ENCODE data around the gene CLEC4G.

The CLEC4G gene

GRCh38 chr19:7705387-7706187 is 26.3 kb downstream of the CLEC4G start:
- Histone ChIP-seq H3K36me3 (ENCODE audit: control insufficient read depth, insufficient read depth, low read length) (no peaks in the 10 kb centered on the region), H3K4me1 (ENCODE audit: control insufficient read depth, insufficient read depth, low read length) (no peaks in the 10 kb centered on the region), H3K9ac (ENCODE audit: low read length) (no peak overlapping the region), H3K27ac (ENCODE audit: low read depth, low read length) (no peak overlapping the region), H3K9me3 (ENCODE audit: control insufficient read depth, insufficient read depth, low read depth, low read length) (no peaks in the 10 kb centered on the region), H3K27me3 (ENCODE audit: control insufficient read depth, insufficient read depth, low read length) (peaks cover 15% of the 10 kb centered on the region; the same call in 1 of the 2 replicates), H3K4me3 (ENCODE audit: low read depth, low read length) (no peak overlapping the region)

GRCh38 chr19:7704280-7705060 is 27.4 kb downstream of the CLEC4G start:
- H3K4me1 ChIP-seq (ENCODE audit: control insufficient read depth, insufficient read depth, low read length), result no peaks in the 10 kb centered on the region
- H3K9ac ChIP-seq (ENCODE audit: low read length), result no peak overlapping the region

GRCh38 chr19:7703332-7703731 is 28.6 kb downstream of the CLEC4G start:
- no peak overlapping the region for H3K4me3 ChIP-seq (ENCODE audit: low read depth, low read length)
- H3K4me1 ChIP-seq (ENCODE audit: control insufficient read depth, insufficient read depth, low read length), result peaks cover 7% of the 10 kb centered on the region; the same call in 1 of the 2 replicates
- no peaks in the 10 kb centered on the region for H3K36me3 ChIP-seq (ENCODE audit: control insufficient read depth, insufficient read depth, low read length)
- no peaks in the 10 kb centered on the region for H3K9me3 ChIP-seq (ENCODE audit: control insufficient read depth, insufficient read depth, low read depth, low read length)
- H3K27me3 ChIP-seq (ENCODE audit: control insufficient read depth, insufficient read depth, low read length), result peaks cover 33% of the 10 kb centered on the region
- H3K27ac ChIP-seq (ENCODE audit: low read depth, low read length), result no peak overlapping the region
- no peak overlapping the region for H3K9ac ChIP-seq (ENCODE audit: low read length)

More at GRCh38 chr19:7704280-7705060, 27.4 kb downstream of the CLEC4G start:
- no peak overlapping the region for H3K27ac ChIP-seq (ENCODE audit: low read depth, low read length)
- H3K4me3 ChIP-seq (ENCODE audit: low read depth, low read length), result no peak overlapping the region
- H3K9me3 ChIP-seq (ENCODE audit: control insufficient read depth, insufficient read depth, low read depth, low read length), result no peaks in the 10 kb centered on the region
- H3K27me3 ChIP-seq (ENCODE audit: control insufficient read depth, insufficient read depth, low read length), result peaks cover 23% of the 10 kb centered on the region
- H3K36me3 ChIP-seq (ENCODE audit: control insufficient read depth, insufficient read depth, low read length), result no peaks in the 10 kb centered on the region

GRCh38 chr19:7701654-7702457 is 30.1 kb downstream of the CLEC4G start, which contains the start of gene FCER2:
TSS of gene FCER2 (minus strand) at chr19:7702131. CDS start at chr19:7699760, 2,371 bp downstream.
- H3K9ac ChIP-seq (ENCODE audit: low read length), result no peak within 1 kb of the TSS
- no peak within 1 kb of the TSS for H3K27ac ChIP-seq (ENCODE audit: low read depth, low read length)
- no peak within 1 kb of the TSS for H3K4me3 ChIP-seq (ENCODE audit: low read depth, low read length)
- peaks cover 48% of the 10 kb centered on the region for H3K27me3 ChIP-seq (ENCODE audit: control insufficient read depth, insufficient read depth, low read length)
- H3K4me1 ChIP-seq (ENCODE audit: control insufficient read depth, insufficient read depth, low read length), result peaks cover 7% of the 10 kb centered on the region; the same call in 1 of the 2 replicates
- no peaks in the 10 kb centered on the region for H3K9me3 ChIP-seq (ENCODE audit: control insufficient read depth, insufficient read depth, low read depth, low read length)
- H3K36me3 ChIP-seq (ENCODE audit: control insufficient read depth, insufficient read depth, low read length), result no peaks in the 10 kb centered on the region

GRCh38 chr19:7701049-7701653 is 30.8 kb downstream of the CLEC4G start:
- Histone ChIP-seq H3K4me1 (ENCODE audit: control insufficient read depth, insufficient read depth, low read length) (peaks cover 7% of the 10 kb centered on the region; the same call in 1 of the 2 replicates), H3K27ac (ENCODE audit: low read depth, low read length) (no peak overlapping the region), H3K36me3 (ENCODE audit: control insufficient read depth, insufficient read depth, low read length) (no peaks in the 10 kb centered on the region), H3K27me3 (ENCODE audit: control insufficient read depth, insufficient read depth, low read length) (peaks cover 50% of the 10 kb centered on the region), H3K9me3 (ENCODE audit: control insufficient read depth, insufficient read depth, low read depth, low read length) (no peaks in the 10 kb centered on the region), H3K4me3 (ENCODE audit: low read depth, low read length) (no peak overlapping the region), H3K9ac (ENCODE audit: low read length) (no peak overlapping the region)

GRCh38 chr19:7699417-7700401 is 32.2 kb downstream of the CLEC4G start:
- Histone ChIP-seq H3K9me3 (ENCODE audit: control insufficient read depth, insufficient read depth, low read depth, low read length) (no peaks in the 10 kb centered on the region), H3K27ac (ENCODE audit: low read depth, low read length) (no peak overlapping the region), H3K4me3 (ENCODE audit: low read depth, low read length) (no peak overlapping the region), H3K27me3 (ENCODE audit: control insufficient read depth, insufficient read depth, low read length) (peaks cover 56% of the 10 kb centered on the region), H3K9ac (ENCODE audit: low read length) (no peak overlapping the region), H3K36me3 (ENCODE audit: control insufficient read depth, insufficient read depth, low read length) (no peaks in the 10 kb centered on the region), H3K4me1 (ENCODE audit: control insufficient read depth, insufficient read depth, low read length) (peaks cover 7% of the 10 kb centered on the region; the same call in 1 of the 2 replicates)

GRCh38 chr19:7699003-7699402 is 32.9 kb downstream of the CLEC4G start:
- Histone ChIP-seq H3K9ac (ENCODE audit: low read length) (no peak overlapping the region), H3K27ac (ENCODE audit: low read depth, low read length) (no peak overlapping the region)

GRCh38 chr19:7698583-7698982 is 33.3 kb downstream of the CLEC4G start:
- H3K4me1 ChIP-seq (ENCODE audit: control insufficient read depth, insufficient read depth, low read length), result peaks cover 7% of the 10 kb centered on the region; the same call in 1 of the 2 replicates
- H3K27me3 ChIP-seq (ENCODE audit: control insufficient read depth, insufficient read depth, low read length), result peaks cover 55% of the 10 kb centered on the region
- H3K27ac ChIP-seq (ENCODE audit: low read depth, low read length), result no peak overlapping the region
- no peaks in the 10 kb centered on the region for H3K9me3 ChIP-seq (ENCODE audit: control insufficient read depth, insufficient read depth, low read depth, low read length)
- H3K9ac ChIP-seq (ENCODE audit: low read length), result no peak overlapping the region
- H3K4me3 ChIP-seq (ENCODE audit: low read depth, low read length), result 0 out of 2 replicates have a peak overlapping the region, but pooled peaks have one; percentile 18
- no peaks in the 10 kb centered on the region for H3K36me3 ChIP-seq (ENCODE audit: control insufficient read depth, insufficient read depth, low read length)

More at GRCh38 chr19:7699003-7699402, 32.9 kb downstream of the CLEC4G start:
- Histone ChIP-seq H3K27me3 (ENCODE audit: control insufficient read depth, insufficient read depth, low read length) (peaks cover 59% of the 10 kb centered on the region), H3K36me3 (ENCODE audit: control insufficient read depth, insufficient read depth, low read length) (no peaks in the 10 kb centered on the region), H3K4me3 (ENCODE audit: low read depth, low read length) (no peak overlapping the region), H3K4me1 (ENCODE audit: control insufficient read depth, insufficient read depth, low read length) (peaks cover 7% of the 10 kb centered on the region; the same call in 1 of the 2 replicates), H3K9me3 (ENCODE audit: control insufficient read depth, insufficient read depth, low read depth, low read length) (no peaks in the 10 kb centered on the region)

- Histone ChIP-seq H3K36me3 (ENCODE audit: control insufficient read depth, insufficient read depth, low read length) (no peaks in the 10 kb centered on the region), H3K27ac (ENCODE audit: low read depth, low read length) (no peak overlapping the region), H3K4me1 (ENCODE audit: control insufficient read depth, insufficient read depth, low read length) (peaks cover 7% of the 10 kb centered on the region; the same call in 1 of the 2 replicates), H3K9ac (ENCODE audit: low read length) (no peak overlapping the region), H3K27me3 (ENCODE audit: control insufficient read depth, insufficient read depth, low read length) (peaks cover 54% of the 10 kb centered on the region), H3K9me3 (ENCODE audit: control insufficient read depth, insufficient read depth, low read depth, low read length) (no peaks in the 10 kb centered on the region), H3K4me3 (ENCODE audit: low read depth, low read length) (no peak overlapping the region)
These were observed 34.1 kb downstream of the CLEC4G start for GRCh38 chr19:7697721-7698287.
